GM11168 (cell line): Measurements from ENCODE around the gene COQ5.

Source experiments
- in situ Hi-C: fragments of 300-500 bp; cut with MboI; formaldehyde crosslinking; loops from one replicate; pipeline ENCODE4 v1.12.0; 2022; ENCODE audit warnings: low sequenced_read_pairs; ENCODE audit not compliant: unreplicated experiment

COQ5 gene

GRCh38 chr12:120485961-120486881 lies 42.7 kb downstream of the COQ5 start:
- in situ Hi-C loops = no loop called here

- in situ Hi-C loops = no loop called here
Observed at GRCh38 chr12:120483621-120484020, 45.3 kb downstream of the COQ5 start.

GRCh38 chr12:120481022-120481767 lies 47.8 kb downstream of the COQ5 start:
- in situ Hi-C loops = no loop called here

GRCh38 chr12:120480211-120480610 lies 48.7 kb downstream of the COQ5 start:
- in situ Hi-C loops = no loop called here

- in situ Hi-C loops = no loop called here
Observed at GRCh38 chr12:120479458-120479857, 49.5 kb downstream of the COQ5 start.

- in situ Hi-C loops = no loop called here
Observed at GRCh38 chr12:120475643-120476042, 53.3 kb downstream of the COQ5 start.

- in situ Hi-C loops = no loop called here
Observed at GRCh38 chr12:120474616-120474960, 54.4 kb downstream of the COQ5 start.

- in situ Hi-C loops = no loop called here
Observed at GRCh38 chr12:120473807-120474615, 54.9 kb downstream of the COQ5 start.

GRCh38 chr12:120472521-120472920 lies 56.4 kb downstream of the COQ5 start:
- in situ Hi-C loops = no loop called here

GRCh38 chr12:120470150-120470784 lies 58.7 kb downstream of the COQ5 start:
- in situ Hi-C loops = no loop called here

GRCh38 chr12:120469450-120470149 lies 59.4 kb downstream of the COQ5 start, which contains the start of gene SRSF9:
Gene SRSF9, minus strand, starts transcription at chr12:120469748. Its CDS starts 139 bp downstream, at chr12:120469609.
- in situ Hi-C loops = no loop called here

GRCh38 chr12:120468821-120469449 lies 60.0 kb downstream of the COQ5 start:
- in situ Hi-C loops = no loop called here

- in situ Hi-C loops = no loop called here
Observed at GRCh38 chr12:120468325-120468820, 60.6 kb downstream of the COQ5 start.

- in situ Hi-C loops = no loop called here
Observed at GRCh38 chr12:120467439-120467838, 61.5 kb downstream of the COQ5 start.

GRCh38 chr12:120466560-120467315 lies 62.2 kb downstream of the COQ5 start:
- in situ Hi-C loops = no loop called here

- in situ Hi-C loops = no loop called here
Observed at GRCh38 chr12:120465756-120466155, 63.2 kb downstream of the COQ5 start.

GRCh38 chr12:120463712-120464111 lies 65.2 kb downstream of the COQ5 start:
- in situ Hi-C loops = no loop called here

GRCh38 chr12:120462099-120462640 lies 66.8 kb downstream of the COQ5 start:
- in situ Hi-C loops = no loop called here
